ENCODE data around the gene FAM3A. TPM values are rescaled to one million over a fixed set of nuclear protein-coding genes. Genes with fewer than 3 reads are reported as not detected.

FAM3A gene
- total RNA-seq, 1 donor from 2014 or later = 39.7 TPM

DNA sequence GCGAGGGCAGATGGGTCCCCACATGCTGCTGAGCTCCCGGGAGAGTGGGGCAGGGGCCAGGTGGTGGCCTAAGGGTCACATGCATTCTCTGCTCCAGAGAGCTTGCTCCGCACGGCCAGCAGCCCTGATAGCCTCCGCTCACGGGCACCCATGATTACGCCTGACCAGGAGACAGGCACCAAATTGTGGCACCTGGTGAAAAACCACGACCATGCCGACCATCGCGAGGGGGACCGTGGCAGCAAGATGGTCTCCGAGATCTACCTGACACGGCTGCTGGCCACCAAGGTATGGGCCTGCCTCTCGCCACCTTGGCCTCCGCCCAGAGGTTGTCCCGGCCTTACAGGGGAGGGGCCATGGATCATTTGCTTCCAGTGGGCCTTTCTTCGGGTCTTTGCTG is 46.2 kb downstream of the FAM3A start:
- Histone ChIP-seq H3K27ac (no peak overlapping the region), H3K4me1 (no peaks in the 10 kb centered on the region), H3K4me3 (no peak overlapping the region), H3K9me3 (no peaks in the 10 kb centered on the region), H3K36me3 (peaks cover 60% of the 10 kb centered on the region), H3K27me3 (ENCODE audit: low read depth) (no peaks in the 10 kb centered on the region)
- ATAC-seq (no peak), DNase-seq (no peak)
- TF ChIP-seq, protein P1, sequence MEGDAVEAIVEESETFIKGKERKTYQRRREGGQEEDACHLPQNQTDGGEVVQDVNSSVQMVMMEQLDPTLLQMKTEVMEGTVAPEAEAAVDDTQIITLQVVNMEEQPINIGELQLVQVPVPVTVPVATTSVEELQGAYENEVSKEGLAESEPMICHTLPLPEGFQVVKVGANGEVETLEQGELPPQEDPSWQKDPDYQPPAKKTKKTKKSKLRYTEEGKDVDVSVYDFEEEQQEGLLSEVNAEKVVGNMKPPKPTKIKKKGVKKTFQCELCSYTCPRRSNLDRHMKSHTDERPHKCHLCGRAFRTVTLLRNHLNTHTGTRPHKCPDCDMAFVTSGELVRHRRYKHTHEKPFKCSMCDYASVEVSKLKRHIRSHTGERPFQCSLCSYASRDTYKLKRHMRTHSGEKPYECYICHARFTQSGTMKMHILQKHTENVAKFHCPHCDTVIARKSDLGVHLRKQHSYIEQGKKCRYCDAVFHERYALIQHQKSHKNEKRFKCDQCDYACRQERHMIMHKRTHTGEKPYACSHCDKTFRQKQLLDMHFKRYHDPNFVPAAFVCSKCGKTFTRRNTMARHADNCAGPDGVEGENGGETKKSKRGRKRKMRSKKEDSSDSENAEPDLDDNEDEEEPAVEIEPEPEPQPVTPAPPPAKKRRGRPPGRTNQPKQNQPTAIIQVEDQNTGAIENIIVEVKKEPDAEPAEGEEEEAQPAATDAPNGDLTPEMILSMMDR (IDR thresholded peaks at IDR 0.05) = no peak
- intact Hi-C loops (cut with DNase I) = no loop called here

DNA sequence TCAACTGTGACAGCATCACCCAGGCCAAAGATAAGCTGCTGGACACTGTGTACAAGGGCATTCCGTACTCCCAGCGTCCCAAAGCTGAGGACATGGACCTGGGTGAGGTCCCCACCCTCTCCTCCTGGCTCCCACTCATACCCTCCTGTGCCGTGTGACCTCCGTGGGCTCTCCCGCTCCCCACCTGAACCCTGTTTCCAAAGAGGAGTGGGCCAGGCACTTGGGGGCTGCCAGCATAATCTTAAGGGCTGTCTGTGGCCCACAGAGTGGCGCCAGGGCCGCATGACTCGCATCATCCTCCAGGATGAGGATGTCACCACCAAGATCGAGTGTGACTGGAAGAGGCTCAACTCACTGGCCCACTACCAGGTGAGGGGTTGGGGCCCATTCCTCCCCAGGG is 46.9 kb downstream of the FAM3A start:
- intact Hi-C loops (cut with DNase I) = no loop called here
- no peaks in the 10 kb centered on the region for H3K4me1 ChIP-seq
- no peak overlapping the region for H3K27ac ChIP-seq
- H3K36me3 ChIP-seq = peaks cover 67% of the 10 kb centered on the region
- DNase-seq (no peak), ATAC-seq (no peak)
- TF ChIP-seq, protein P1 (IDR thresholded peaks at IDR 0.05) = no peak
- H3K27me3 ChIP-seq (ENCODE audit: low read depth) = no peaks in the 10 kb centered on the region
- H3K4me3 ChIP-seq = no peak overlapping the region
- H3K9me3 ChIP-seq = no peaks in the 10 kb centered on the region

DNA sequence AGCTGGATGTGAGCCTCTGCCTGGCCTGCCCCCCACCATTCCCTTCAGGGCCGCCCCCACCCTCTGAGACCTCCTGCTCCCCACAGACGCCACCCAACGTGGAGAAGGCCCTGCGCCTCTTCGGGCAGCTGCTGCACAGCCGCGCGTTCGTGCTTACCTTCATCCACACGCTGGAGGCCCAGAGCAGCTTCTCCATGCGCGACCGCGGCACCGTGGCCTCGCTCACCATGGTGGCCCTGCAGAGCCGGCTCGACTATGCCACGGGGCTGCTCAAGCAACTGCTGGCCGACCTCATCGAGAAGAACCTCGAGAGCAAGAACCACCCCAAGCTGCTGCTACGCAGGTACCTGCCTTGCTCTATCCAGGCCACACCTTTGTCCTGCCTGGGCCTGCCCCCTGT is 47.8 kb downstream of the FAM3A start:
- Histone ChIP-seq H3K4me3 (no peak overlapping the region), H3K36me3 (peaks cover 71% of the 10 kb centered on the region), H3K27me3 (ENCODE audit: low read depth) (no peaks in the 10 kb centered on the region), H3K9me3 (no peaks in the 10 kb centered on the region), H3K4me1 (no peaks in the 10 kb centered on the region), H3K27ac (no peak overlapping the region)
- intact Hi-C loops (cut with DNase I) = no loop called here
- ATAC-seq (no peak), DNase-seq (no peak)
- TF ChIP-seq, protein P1 (IDR thresholded peaks at IDR 0.05) = no peak

DNA sequence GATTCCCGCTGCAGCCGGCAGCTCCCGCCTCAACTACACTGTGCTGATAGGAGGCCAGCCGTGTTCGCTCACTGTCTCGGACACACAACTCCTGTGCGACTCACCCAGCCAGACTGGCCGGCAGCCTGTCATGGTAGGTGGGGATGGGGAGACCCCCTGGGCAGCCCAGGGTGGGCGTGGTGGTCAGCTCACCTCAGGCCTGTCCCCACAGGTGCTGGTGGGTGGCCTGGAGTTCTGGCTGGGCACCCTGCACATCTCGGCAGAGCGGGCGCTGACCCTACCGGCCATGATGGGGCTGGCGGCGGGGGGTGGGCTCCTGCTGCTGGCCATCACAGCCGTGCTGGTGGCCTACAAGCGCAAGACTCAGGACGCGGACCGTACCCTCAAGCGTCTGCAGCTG is 48.5 kb downstream of the FAM3A start:
- H3K27me3 ChIP-seq (ENCODE audit: low read depth) = no peaks in the 10 kb centered on the region
- H3K27ac ChIP-seq = no peak overlapping the region
- no peak for DNase-seq
- H3K4me3 ChIP-seq = no peak overlapping the region
- ATAC-seq = no peak
- H3K36me3 ChIP-seq = peaks cover 71% of the 10 kb centered on the region
- intact Hi-C loops (cut with DNase I) = no loop called here
- H3K4me1 ChIP-seq = no peaks in the 10 kb centered on the region
- TF ChIP-seq, protein P1 (IDR thresholded peaks at IDR 0.05) = no peak
- no peaks in the 10 kb centered on the region for H3K9me3 ChIP-seq

DNA sequence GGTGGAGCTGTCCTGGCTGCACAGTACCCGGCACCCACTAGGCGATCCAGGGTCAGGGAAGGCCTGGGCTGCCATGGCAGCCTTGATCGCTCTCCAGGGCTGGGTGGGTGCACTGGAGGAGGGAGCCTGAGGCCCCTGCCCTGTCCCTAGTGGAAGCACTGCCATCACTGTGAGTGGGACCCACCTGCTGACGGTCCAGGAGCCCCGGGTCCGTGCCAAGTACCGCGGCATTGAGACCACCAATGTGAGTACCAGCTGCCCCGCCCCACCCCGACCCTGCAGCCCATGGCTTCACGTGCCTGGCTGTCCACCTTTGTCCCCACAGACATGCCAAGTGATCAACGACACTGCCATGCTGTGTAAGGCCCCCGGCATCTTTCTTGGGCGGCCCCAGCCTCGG is 49.1 kb downstream of the FAM3A start:
- H3K9me3 ChIP-seq = no peaks in the 10 kb centered on the region
- intact Hi-C loops (cut with DNase I) = no loop called here
- H3K36me3 ChIP-seq = peaks cover 73% of the 10 kb centered on the region
- no peak overlapping the region for H3K4me3 ChIP-seq
- no peak for DNase-seq
- no peaks in the 10 kb centered on the region for H3K4me1 ChIP-seq
- no peak for ATAC-seq
- no peaks in the 10 kb centered on the region for H3K27me3 ChIP-seq (ENCODE audit: low read depth)
- no peak overlapping the region for H3K27ac ChIP-seq
- TF ChIP-seq, protein P1 (IDR thresholded peaks at IDR 0.05) = no peak

DNA sequence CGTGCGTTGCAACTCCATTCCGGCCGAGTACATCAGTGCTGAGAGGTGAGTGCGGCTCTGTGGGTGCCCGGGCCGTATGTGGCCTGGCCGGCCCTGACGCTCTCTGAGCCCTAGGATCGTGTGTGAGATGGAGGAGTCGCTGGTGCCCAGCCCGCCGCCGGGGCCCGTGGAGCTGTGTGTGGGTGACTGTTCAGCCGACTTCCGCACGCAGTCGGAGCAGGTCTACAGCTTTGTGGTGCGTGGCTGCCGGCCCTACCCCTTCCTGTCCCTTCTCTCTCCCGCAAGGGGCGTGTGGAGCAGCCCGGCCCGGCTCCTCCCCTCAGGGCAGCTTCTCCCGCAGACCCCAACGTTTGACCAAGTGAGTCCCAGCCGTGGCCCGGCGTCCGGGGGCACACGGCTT is 50.0 kb downstream of the FAM3A start:
- Histone ChIP-seq H3K9me3 (no peaks in the 10 kb centered on the region), H3K27ac (no peak overlapping the region), H3K4me1 (no peaks in the 10 kb centered on the region), H3K4me3 (no peak overlapping the region), H3K27me3 (ENCODE audit: low read depth) (no peaks in the 10 kb centered on the region), H3K36me3 (peaks cover 68% of the 10 kb centered on the region)
- DNase-seq (no peak), ATAC-seq (no peak)
- intact Hi-C loops (cut with DNase I) = no loop called here
- TF ChIP-seq, protein P1 (IDR thresholded peaks at IDR 0.05) = no peak

Measured in lower lobe of right lung (tissue), 2 donors.